OCI-LY7 (cell line): ENCODE data around the gene PODNL1. TPM values are rescaled to one million over a fixed set of nuclear protein-coding genes. Genes with fewer than 3 reads are reported as not detected.

ENCODE experiments used
- BruUV-seq: library from RNA; stranded (reverse); fragments of 400-500 nt; replicated peaks from 2 replicates; lab custom pipeline; 2021; lab: Mats Ljungman, UMichigan
- CTCF ChIA-PET: fragments of 300-600 bp; sonication (Branson Sonifier 250); formaldehyde crosslinking; loops from one replicate; lab custom pipeline; 2022; ENCODE audit warnings: antibody characterized with exemption; ENCODE audit not compliant: unreplicated experiment; lab: Charles Lee
- POLR2A ChIA-PET: fragments of 300-600 bp; sonication (Branson Sonifier 250); formaldehyde crosslinking; loops from one replicate; lab custom pipeline; 2022; ENCODE audit warnings: antibody characterized with exemption; lab: Charles Lee
- DNase-seq: peaks from one replicate; pipeline ENCODE4 v3.0.0-alpha.2; 2015; ENCODE audit warnings: low spot score
- H2AFZ ChIP-seq: fragments of 200-600 bp; sonication (generic), shearing (Covaris generic); 2 replicates; pipeline ENCODE4 v1.6.1; 2014; ENCODE audit warnings: mild to moderate bottlenecking, antibody characterized with exemption, low read length, moderate library complexity
- H3K27ac ChIP-seq: fragments of 200-600 bp; sonication (generic); 2 replicates; pipeline ENCODE4 v1.5.1; 2014; ENCODE audit warnings: mixed run types, low read depth, mild to moderate bottlenecking, moderate library complexity, low read length, inconsistent platforms; ENCODE audit not compliant: poor library complexity, severe bottlenecking
- H3K36me3 ChIP-seq: fragments of 200-600 bp; sonication (generic); 2 replicates; pipeline ENCODE4 v1.6.1; 2014; ENCODE audit warnings: mild to moderate bottlenecking, antibody characterized with exemption, low read length, moderate library complexity, mixed read lengths; ENCODE audit not compliant: insufficient read depth
- H3K4me1 ChIP-seq: fragments of 200-600 bp; sonication (generic); 2 replicates; pipeline ENCODE4 v1.5.1; 2014; ENCODE audit warnings: mild to moderate bottlenecking, low read length; ENCODE audit not compliant: insufficient read depth, poor library complexity, severe bottlenecking
- H3K4me2 ChIP-seq: fragments of 200-600 bp; sonication (generic); 2 replicates; pipeline ENCODE4 v1.6.1; 2014; ENCODE audit warnings: mild to moderate bottlenecking, low read length
- H3K4me3 ChIP-seq: fragments of 200-600 bp; sonication (generic); 2 replicates; pipeline ENCODE4 v1.5.1; 2014; ENCODE audit warnings: mild to moderate bottlenecking, low read depth, low read length; ENCODE audit not compliant: poor library complexity, severe bottlenecking
- H3K79me2 ChIP-seq: fragments of 200-600 bp; sonication (generic); 2 replicates; pipeline ENCODE4 v1.6.1; 2016; ENCODE audit warnings: low read depth, mild to moderate bottlenecking, low read length, moderate library complexity, mixed read lengths; ENCODE audit not compliant: insufficient read depth
- H3K9me2 ChIP-seq: fragments of 200-600 bp; sonication (generic); 2 replicates; pipeline ENCODE4 v1.6.1; 2016; ENCODE audit warnings: mild to moderate bottlenecking, low read length, mixed read lengths; ENCODE audit not compliant: insufficient read depth
- H3K9me3 ChIP-seq: fragments of 200-600 bp; sonication (generic); 2 replicates; pipeline ENCODE4 v1.6.1; 2014; ENCODE audit warnings: mild to moderate bottlenecking, mixed run types, low read length, mixed read lengths
- H4K20me1 ChIP-seq: fragments of 200-600 bp; sonication (generic); 2 replicates; pipeline ENCODE4 v1.6.1; 2014; ENCODE audit warnings: mild to moderate bottlenecking, antibody characterized with exemption, low read length, moderate library complexity, mixed read lengths; ENCODE audit not compliant: insufficient read depth
- EZH2phosphoT487 ChIP-seq: fragments of 200-600 bp; sonication (generic); IDR thresholded peaks from 2 replicates; pipeline ENCODE4 v1.6.1; 2018; ENCODE audit warnings: low read depth, borderline replicate concordance, mild to moderate bottlenecking, mixed run types, antibody characterized with exemption, low read length, moderate library complexity, mixed read lengths
- intact Hi-C: fragments of 100-400 bp; cut with micrococcal nuclease; formaldehyde crosslinking; loops from one replicate; pipeline ENCODE4 v1.10.0; 2022; ENCODE audit not compliant: unreplicated experiment
- total RNA-seq, 2 experiments: library from RNA; depleted of rRNA in 1 of 2; stranded (reverse); fragments of >200 nt in 1 of 2; shearing (Covaris generic) in 1 of 2; gene quantifications; 2 replicates each; pipeline ENCODE4 v1.2.3, GENCODE V29; 2014 to 2022
- TF ChIP-seq, protein P1 (sequence below): fragments of 200-600 bp; sonication (generic); conservative IDR thresholded peaks from 2 replicates; pipeline ENCODE4 v1.5.1; 2014; ENCODE audit warnings: mild to moderate bottlenecking, antibody characterized with exemption, low read length, moderate library complexity, mixed read lengths

Gene PODNL1
- total RNA-seq, 2 experiments from 2014 or later, result 0.16 TPM; not detected in 1

DNA sequence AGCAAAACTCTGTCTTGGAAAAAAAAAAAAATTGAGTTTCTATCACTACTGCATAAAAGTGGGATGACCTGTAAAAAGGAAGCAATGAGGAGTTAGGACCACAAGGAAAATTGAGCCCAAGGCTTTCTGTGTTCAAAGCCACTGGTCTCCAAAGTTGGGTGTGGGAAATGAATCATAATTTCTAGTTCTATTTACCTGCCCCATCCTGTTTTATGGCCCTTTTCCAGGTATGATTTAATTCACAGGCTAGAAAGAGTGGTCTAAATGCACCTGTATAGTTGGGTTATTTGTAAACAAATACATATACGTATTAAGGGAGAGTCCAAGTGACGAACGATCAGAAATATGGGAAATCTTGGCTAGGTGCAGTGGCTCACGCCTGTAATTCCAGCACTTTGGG lies 8.2 kb upstream of the PODNL1 start:
- Histone ChIP-seq H3K27ac (no peak overlapping the region), H3K4me1 (peaks cover 1% of the 10 kb centered on the region), H4K20me1 (no peaks in the 10 kb centered on the region), H2AFZ (no peak overlapping the region), H3K79me2 (no peaks in the 10 kb centered on the region), H3K4me2 (no peak overlapping the region), H3K36me3 (no peaks in the 10 kb centered on the region), H3K9me3 (peaks cover 3% of the 10 kb centered on the region; the same call in 1 of the 2 replicates), H3K4me3 (no peak overlapping the region), H3K9me2 (no peaks in the 10 kb centered on the region)
- BruUV-seq, result no TSS peak
- no peak for TF ChIP-seq EZH2phosphoT487
- TF ChIP-seq, protein P1, sequence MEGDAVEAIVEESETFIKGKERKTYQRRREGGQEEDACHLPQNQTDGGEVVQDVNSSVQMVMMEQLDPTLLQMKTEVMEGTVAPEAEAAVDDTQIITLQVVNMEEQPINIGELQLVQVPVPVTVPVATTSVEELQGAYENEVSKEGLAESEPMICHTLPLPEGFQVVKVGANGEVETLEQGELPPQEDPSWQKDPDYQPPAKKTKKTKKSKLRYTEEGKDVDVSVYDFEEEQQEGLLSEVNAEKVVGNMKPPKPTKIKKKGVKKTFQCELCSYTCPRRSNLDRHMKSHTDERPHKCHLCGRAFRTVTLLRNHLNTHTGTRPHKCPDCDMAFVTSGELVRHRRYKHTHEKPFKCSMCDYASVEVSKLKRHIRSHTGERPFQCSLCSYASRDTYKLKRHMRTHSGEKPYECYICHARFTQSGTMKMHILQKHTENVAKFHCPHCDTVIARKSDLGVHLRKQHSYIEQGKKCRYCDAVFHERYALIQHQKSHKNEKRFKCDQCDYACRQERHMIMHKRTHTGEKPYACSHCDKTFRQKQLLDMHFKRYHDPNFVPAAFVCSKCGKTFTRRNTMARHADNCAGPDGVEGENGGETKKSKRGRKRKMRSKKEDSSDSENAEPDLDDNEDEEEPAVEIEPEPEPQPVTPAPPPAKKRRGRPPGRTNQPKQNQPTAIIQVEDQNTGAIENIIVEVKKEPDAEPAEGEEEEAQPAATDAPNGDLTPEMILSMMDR, result no peak
- POLR2A ChIA-PET, result interaction anchor here (0.6 kb wide), 1 partner anchor 9 kb away, joined by 3 read pairs; no protein-coding TSS in a partner anchor
- CTCF ChIA-PET, result no interaction called here
- DNase-seq, result no peak
- intact Hi-C loops, result no loop called here

DNA sequence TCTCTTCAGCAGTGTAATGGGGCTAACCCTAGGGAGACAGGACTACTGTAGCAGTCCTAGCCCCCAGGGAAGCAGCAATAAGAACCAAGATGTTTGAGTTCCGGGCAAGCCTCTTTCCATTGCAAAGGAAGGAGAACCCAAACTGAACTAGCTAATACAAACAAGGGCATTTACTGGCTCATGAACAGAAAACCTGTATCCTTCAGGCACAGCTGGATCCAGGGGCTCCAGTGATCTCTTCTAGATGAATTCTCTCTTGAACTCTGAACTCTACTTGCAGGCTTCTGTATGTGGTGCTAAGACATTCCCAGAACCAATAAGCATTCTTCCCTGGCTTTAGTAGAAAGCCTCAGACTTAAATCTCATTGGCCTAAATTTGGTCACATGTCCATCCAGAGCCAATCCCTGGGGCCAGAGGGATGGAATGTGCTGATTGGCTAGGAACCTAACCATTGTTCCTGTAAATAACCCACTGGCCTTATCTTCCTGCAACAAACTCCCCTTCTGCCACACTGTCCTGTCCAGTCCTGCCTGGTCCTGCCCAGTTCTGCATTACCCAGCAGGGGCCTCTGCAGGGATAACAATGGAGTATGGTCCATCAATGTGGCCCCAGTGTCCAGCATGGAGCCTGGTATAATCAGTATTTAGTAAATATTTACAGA lies 3.9 kb upstream of the PODNL1 start:
- Histone ChIP-seq H4K20me1 (no peaks in the 10 kb centered on the region), H3K79me2 (no peaks in the 10 kb centered on the region), H3K36me3 (no peaks in the 10 kb centered on the region), H3K4me2 (no peak overlapping the region), H2AFZ (no peak overlapping the region; the same call in 1 of the 2 replicates), H3K9me3 (peaks cover 3% of the 10 kb centered on the region; the same call in 1 of the 2 replicates), H3K4me3 (no peak overlapping the region), H3K4me1 (no peaks in the 10 kb centered on the region), H3K27ac (no peak overlapping the region), H3K9me2 (no peaks in the 10 kb centered on the region)
- TF ChIP-seq, protein P1, result no peak
- TF ChIP-seq EZH2phosphoT487, result no peak
- no TSS peak for BruUV-seq
- intact Hi-C loops, result no loop called here
- DNase-seq, result no peak
- CTCF ChIA-PET, result no interaction called here
- POLR2A ChIA-PET, result no interaction called here
